HepG2 (cell line): ENCODE results near the gene CCT3. TPM values are rescaled to one million over a fixed set of nuclear protein-coding genes. Genes with fewer than 3 reads are reported as not detected.

Experiments
- HNF4A ChIP-seq: sonication (generic); formaldehyde crosslinking; IDR thresholded peaks from 2 replicates; pipeline ENCODE4 v1.4.0; 2020; ENCODE audit warnings: missing genetic modification reagents
- HNRNPLL ChIP-seq: fragments of 200-400 bp; formaldehyde crosslinking; IDR thresholded peaks from 2 replicates; pipeline ENCODE4 v1.6.1; 2017; ENCODE audit warnings: mild to moderate bottlenecking, low read depth, low read length; ENCODE audit not compliant: poor library complexity, severe bottlenecking
- MEIS1 ChIP-seq: sonication (generic); formaldehyde crosslinking; IDR thresholded peaks from 2 replicates; pipeline ENCODE4 v1.9.0; 2021; ENCODE audit warnings: mild to moderate bottlenecking, missing genetic modification reagents, moderate library complexity, borderline replicate concordance
- MTF2 ChIP-seq: sonication (generic); formaldehyde crosslinking; IDR thresholded peaks from 2 replicates; pipeline ENCODE4 v1.5.0; 2020; ENCODE audit warnings: missing genetic modification reagents, borderline replicate concordance
- SALL1 ChIP-seq: sonication (generic); formaldehyde crosslinking; IDR thresholded peaks from 2 replicates; pipeline ENCODE4 v1.8.0; 2022; ENCODE audit warnings: mild to moderate bottlenecking, missing genetic modification reagents
- SNAPC2 ChIP-seq: sonication (generic); formaldehyde crosslinking; IDR thresholded peaks from 2 replicates; pipeline ENCODE4 v1.8.1; 2022; ENCODE audit warnings: mild to moderate bottlenecking, missing genetic modification reagents
- ZFP41 ChIP-seq: sonication (generic); formaldehyde crosslinking; IDR thresholded peaks from 2 replicates; pipeline ENCODE4 v1.4.0; 2020; ENCODE audit warnings: mild to moderate bottlenecking, missing genetic modification reagents, borderline replicate concordance
- ZNF263 ChIP-seq: sonication (generic); formaldehyde crosslinking; IDR thresholded peaks from 2 replicates; pipeline ENCODE4 v1.4.0; 2020; ENCODE audit warnings: missing genetic modification reagents
- ZNF34 ChIP-seq: sonication (generic); formaldehyde crosslinking; IDR thresholded peaks from 2 replicates; pipeline ENCODE4 v1.4.0; 2020; ENCODE audit warnings: mild to moderate bottlenecking, missing genetic modification reagents, borderline replicate concordance
- ZNF792 ChIP-seq: IDR thresholded peaks from 2 replicates; pipeline ENCODE4 v1.6.1; 2016
- ZNF839 ChIP-seq: sonication (generic); formaldehyde crosslinking; IDR thresholded peaks from 2 replicates; pipeline ENCODE4 v1.4.0; 2020; ENCODE audit warnings: missing genetic modification reagents, mild to moderate bottlenecking, borderline replicate concordance
- polyA plus RNA-seq, 8 experiments: library from polyadenylated mRNA; depleted of rRNA in 3 of 8; stranded (reverse) in 7 of 8; unstranded in 1 of 8; fragments of >200 nt; fragmentation: Illumina TruSeq in 4 of 8; extraction: Trizol in 4 of 8; gene quantifications; 2 replicates each; pipeline versions ENCODE4 v1.2.1 to v1.2.3, GENCODE V29; 2011 to 2016; ENCODE audit warnings: low read depth in 4 of 8, missing spikeins in 1 of 8, mixed read lengths in 1 of 8; ENCODE audit not compliant: insufficient read depth in 1 of 8
- total RNA-seq, 5 experiments: library from RNA; depleted of rRNA; stranded (reverse); fragments of >200 nt; fragmentation: Illumina TruSeq; extraction: Trizol; gene quantifications; 2 replicates each; pipeline ENCODE4 v1.2.3, GENCODE V29; 2016; ENCODE audit warnings: low read depth in 1 of 5
- TF ChIP-seq, protein P1 (sequence below): sonication (generic); formaldehyde crosslinking; IDR thresholded peaks from 2 replicates; pipeline ENCODE4 v1.5.0; 2020; ENCODE audit warnings: missing genetic modification reagents
- TF ChIP-seq, protein P2 (sequence below), 2 experiments: sonication (generic) in 1 of 2; formaldehyde crosslinking in 1 of 2; IDR thresholded peaks; 2 replicates each; pipeline versions ENCODE4 v1.4.0 to v1.6.1; 2018 to 2020; ENCODE audit warnings: missing genetic modification reagents in 2 of 2, borderline replicate concordance in 1 of 2, low read depth in 1 of 2, mild to moderate bottlenecking in 1 of 2, missing biosample characterization in 1 of 2
- TF ChIP-seq, protein P3 (sequence below), 2 experiments: sonication (generic) in 1 of 2; formaldehyde crosslinking in 1 of 2; IDR thresholded peaks; 2 replicates each; pipeline versions ENCODE4 v1.6.1 to v1.9.0; 2014 to 2022; ENCODE audit warnings: antibody characterized with exemption in 1 of 2, borderline replicate concordance in 1 of 2, inconsistent platforms in 1 of 2, low read depth in 1 of 2, missing genetic modification reagents in 1 of 2
- TF ChIP-seq, protein P4 (sequence below): sonication (generic); formaldehyde crosslinking; IDR thresholded peaks from 2 replicates; pipeline ENCODE4 v1.5.1; 2020; ENCODE audit warnings: missing genetic modification reagents, mild to moderate bottlenecking, borderline replicate concordance
- TF ChIP-seq, protein P5 (sequence below): sonication (generic); formaldehyde crosslinking; IDR thresholded peaks from 2 replicates; pipeline ENCODE4 v1.8.0; 2022; ENCODE audit warnings: mild to moderate bottlenecking, missing genetic modification reagents

The CCT3 gene
- total and polyA plus RNA-seq, 2 of the 13 experiments (the other 11 are each of a cell fraction or from before 2014, with no cell fraction given): 319 to 615 TPM

DNA sequence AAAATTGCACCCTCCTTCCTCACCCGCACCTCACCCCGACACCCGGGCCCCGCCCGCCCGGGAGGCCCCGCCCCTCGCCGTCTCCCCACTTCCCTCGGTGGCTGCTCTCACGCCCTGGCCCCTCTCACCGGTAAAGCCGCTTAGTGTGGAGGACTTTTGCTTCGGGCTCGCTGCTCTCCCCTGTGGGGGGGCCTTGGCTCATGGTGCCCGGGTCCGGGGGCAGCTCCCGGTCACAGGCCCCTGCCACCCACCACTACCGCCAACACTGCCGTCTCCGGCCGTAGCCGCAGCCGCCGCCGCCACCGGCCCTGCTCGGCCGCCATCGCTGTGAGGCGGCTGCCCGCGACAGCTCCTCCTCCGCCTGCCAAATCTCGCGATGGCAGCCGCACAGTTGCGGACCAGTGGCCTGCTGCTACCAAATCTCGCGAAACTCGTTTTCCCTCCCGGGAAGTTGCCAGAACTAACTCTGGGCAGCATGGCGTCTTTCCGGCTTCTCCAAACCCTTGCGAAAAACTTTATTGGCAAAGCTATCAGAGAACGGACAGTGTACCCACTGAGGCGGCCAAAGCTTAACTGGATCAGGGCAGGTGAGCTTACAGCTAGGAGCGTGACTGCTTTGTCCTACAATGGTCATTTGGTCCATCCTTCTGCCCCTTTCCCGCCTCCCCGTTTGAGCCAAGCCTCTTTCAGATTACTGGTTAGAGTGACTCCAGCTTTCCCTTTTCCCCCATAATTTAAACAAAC, 55.4 kb downstream of the CCT3 start, which contains the start of gene SMG5 (continued):
- TF ChIP-seq HNF4A (CRISPR knock-in tag) (peak; percentile 65), ZNF839 (CRISPR knock-in tag) (0 out of 2 replicates have a peak, but pooled peaks have one; percentile 27), SNAPC2 (no peak), MEIS1 (CRISPR knock-in tag) (no peak; the same call in 1 of the 2 replicates), ZNF792 (peak; percentile 92), MTF2 (CRISPR knock-in tag) (no peak; the same call in 1 of the 2 replicates), HNRNPLL (peak; percentile 64), ZFP41 (CRISPR knock-in tag) (no peak; the same call in 1 of the 2 replicates), SALL1 (peak; percentile 61), ZNF263 (CRISPR knock-in tag) (no peak), ZNF34 (0 out of 2 replicates have a peak, but pooled peaks have one; percentile 77)
- TF ChIP-seq, protein P1, sequence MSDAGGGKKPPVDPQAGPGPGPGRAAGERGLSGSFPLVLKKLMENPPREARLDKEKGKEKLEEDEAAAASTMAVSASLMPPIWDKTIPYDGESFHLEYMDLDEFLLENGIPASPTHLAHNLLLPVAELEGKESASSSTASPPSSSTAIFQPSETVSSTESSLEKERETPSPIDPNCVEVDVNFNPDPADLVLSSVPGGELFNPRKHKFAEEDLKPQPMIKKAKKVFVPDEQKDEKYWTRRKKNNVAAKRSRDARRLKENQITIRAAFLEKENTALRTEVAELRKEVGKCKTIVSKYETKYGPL (CRISPR knock-in tag): no peak
- TF ChIP-seq, protein P2, sequence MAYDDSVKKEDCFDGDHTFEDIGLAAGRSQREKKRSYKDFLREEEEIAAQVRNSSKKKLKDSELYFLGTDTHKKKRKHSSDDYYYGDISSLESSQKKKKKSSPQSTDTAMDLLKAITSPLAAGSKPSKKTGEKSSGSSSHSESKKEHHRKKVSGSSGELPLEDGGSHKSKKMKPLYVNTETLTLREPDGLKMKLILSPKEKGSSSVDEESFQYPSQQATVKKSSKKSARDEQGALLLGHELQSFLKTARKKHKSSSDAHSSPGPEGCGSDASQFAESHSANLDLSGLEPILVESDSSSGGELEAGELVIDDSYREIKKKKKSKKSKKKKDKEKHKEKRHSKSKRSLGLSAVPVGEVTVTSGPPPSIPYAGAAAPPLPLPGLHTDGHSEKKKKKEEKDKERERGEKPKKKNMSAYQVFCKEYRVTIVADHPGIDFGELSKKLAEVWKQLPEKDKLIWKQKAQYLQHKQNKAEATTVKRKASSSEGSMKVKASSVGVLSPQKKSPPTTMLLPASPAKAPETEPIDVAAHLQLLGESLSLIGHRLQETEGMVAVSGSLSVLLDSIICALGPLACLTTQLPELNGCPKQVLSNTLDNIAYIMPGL (CRISPR knock-in tag; IDR thresholded peaks at IDR 0.05; ENCODE audit: borderline replicate concordance in 1 of 2, low read depth in 1 of 2): peak; percentile 86 to 87; a peak in 3 of 4 replicates
- TF ChIP-seq, protein P3, sequence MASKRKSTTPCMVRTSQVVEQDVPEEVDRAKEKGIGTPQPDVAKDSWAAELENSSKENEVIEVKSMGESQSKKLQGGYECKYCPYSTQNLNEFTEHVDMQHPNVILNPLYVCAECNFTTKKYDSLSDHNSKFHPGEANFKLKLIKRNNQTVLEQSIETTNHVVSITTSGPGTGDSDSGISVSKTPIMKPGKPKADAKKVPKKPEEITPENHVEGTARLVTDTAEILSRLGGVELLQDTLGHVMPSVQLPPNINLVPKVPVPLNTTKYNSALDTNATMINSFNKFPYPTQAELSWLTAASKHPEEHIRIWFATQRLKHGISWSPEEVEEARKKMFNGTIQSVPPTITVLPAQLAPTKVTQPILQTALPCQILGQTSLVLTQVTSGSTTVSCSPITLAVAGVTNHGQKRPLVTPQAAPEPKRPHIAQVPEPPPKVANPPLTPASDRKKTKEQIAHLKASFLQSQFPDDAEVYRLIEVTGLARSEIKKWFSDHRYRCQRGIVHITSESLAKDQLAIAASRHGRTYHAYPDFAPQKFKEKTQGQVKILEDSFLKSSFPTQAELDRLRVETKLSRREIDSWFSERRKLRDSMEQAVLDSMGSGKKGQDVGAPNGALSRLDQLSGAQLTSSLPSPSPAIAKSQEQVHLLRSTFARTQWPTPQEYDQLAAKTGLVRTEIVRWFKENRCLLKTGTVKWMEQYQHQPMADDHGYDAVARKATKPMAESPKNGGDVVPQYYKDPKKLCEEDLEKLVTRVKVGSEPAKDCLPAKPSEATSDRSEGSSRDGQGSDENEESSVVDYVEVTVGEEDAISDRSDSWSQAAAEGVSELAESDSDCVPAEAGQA (IDR thresholded peaks at IDR 0.05; ENCODE audit: low read depth): peak; percentile 97
- TF ChIP-seq, protein P3 (CRISPR knock-in tag; IDR thresholded peaks at IDR 0.05; ENCODE audit: borderline replicate concordance): peak; percentile 14; the same call in 1 of the 2 replicates
- TF ChIP-seq, protein P4, sequence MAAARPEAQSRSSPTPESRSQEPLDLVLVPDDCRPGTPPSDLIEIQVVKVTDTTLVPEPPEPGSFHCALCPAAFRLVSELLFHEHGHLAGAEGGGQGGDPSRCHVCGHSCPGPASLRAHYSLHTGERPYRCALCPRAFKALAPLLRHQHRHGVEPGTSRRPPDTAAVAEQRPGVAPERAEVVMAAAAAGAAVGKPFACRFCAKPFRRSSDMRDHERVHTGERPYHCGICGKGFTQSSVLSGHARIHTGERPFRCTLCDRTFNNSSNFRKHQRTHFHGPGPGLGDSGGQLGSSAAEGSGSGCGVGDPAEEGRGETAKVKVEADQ: 0 out of 2 replicates have a peak, but pooled peaks have one; percentile 24
- TF ChIP-seq, protein P5, sequence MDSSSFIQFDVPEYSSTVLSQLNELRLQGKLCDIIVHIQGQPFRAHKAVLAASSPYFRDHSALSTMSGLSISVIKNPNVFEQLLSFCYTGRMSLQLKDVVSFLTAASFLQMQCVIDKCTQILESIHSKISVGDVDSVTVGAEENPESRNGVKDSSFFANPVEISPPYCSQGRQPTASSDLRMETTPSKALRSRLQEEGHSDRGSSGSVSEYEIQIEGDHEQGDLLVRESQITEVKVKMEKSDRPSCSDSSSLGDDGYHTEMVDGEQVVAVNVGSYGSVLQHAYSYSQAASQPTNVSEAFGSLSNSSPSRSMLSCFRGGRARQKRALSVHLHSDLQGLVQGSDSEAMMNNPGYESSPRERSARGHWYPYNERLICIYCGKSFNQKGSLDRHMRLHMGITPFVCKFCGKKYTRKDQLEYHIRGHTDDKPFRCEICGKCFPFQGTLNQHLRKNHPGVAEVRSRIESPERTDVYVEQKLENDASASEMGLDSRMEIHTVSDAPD: no peak; the same call in 1 of the 2 replicates
